ENCODE data around the gene PCYOX1L.

PCYOX1L gene, protein sequence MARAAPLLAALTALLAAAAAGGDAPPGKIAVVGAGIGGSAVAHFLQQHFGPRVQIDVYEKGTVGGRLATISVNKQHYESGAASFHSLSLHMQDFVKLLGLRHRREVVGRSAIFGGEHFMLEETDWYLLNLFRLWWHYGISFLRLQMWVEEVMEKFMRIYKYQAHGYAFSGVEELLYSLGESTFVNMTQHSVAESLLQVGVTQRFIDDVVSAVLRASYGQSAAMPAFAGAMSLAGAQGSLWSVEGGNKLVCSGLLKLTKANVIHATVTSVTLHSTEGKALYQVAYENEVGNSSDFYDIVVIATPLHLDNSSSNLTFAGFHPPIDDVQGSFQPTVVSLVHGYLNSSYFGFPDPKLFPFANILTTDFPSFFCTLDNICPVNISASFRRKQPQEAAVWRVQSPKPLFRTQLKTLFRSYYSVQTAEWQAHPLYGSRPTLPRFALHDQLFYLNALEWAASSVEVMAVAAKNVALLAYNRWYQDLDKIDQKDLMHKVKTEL

GRCh38 chr5:149357370-149358293 lies at the start of gene PCYOX1L:
Gene PCYOX1L (plus strand): TSS chr5:149358046. CDS start chr5:149358069, 23 bp downstream.
- DNase-seq: peak; percentile 93

GRCh38 chr5:149309354-149309753 lies 48.5 kb upstream of the PCYOX1L start:
- no peak for DNase-seq

GRCh38 chr5:149310488-149310887 lies 47.4 kb upstream of the PCYOX1L start:
- no peak for DNase-seq

- no peak for DNase-seq
Measured at GRCh38 chr5:149310947-149311658, 46.7 kb upstream of the PCYOX1L start.

- no peak for DNase-seq
Measured at GRCh38 chr5:149313151-149313841, 44.5 kb upstream of the PCYOX1L start.

- no peak for DNase-seq
Measured at GRCh38 chr5:149314571-149315111, 43.2 kb upstream of the PCYOX1L start.

DNA sequence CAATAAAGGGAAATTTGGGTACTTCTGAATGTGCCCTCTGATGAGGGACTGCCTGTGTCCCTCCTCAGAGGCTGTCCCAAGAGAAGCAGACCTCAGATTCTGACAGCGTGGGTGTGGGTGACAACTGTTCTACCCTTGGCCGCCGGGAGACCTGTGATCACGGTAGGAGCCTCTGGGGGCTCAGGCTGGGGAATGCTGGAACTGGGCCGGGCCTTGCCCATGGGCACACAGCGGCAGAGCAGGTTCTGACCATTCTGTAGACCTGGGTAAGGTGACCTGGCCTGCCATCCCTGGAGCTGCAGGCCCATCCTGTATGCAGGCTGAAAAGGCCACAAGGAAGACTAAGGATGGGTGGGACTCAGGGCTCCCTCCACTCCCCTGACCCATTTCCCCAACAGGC lies 42.1 kb upstream of the PCYOX1L start:
- no peak for DNase-seq

DNA sequence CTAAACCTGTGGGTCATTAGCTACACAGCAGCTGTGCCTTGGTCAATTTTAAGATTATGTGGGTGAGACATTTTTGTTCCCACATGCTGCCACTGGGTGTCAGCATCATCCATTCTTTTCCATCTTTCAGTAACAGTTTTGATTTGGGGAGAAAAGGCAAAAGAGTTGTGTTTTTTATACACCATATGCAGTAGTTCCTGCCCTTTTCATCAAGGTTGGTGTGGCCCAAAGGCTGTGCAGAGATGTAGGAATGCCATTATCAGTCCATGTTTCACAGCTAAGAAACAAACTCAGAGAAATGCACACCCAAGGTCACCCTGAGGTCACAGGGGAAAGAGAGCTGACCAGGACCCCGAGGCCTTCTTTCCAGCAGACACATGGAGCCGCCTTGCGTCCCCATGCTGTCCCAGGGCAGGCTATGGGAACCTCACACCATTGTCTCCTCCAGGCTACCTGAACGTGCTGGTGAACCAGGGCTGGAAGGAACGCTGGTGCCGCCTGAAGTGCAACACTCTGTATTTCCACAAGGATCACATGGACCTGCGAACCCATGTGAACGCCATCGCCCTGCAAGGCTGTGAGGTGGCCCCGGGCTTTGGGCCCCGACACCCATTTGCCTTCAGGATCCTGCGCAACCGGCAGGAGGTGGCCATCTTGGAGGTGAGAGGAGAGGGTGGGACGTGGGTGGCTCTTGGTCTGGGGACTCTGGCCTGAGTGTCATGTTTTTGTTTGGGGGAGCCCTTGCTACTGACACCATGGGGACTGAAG lies 40.4 kb upstream of the PCYOX1L start:
- no peak for DNase-seq

DNA sequence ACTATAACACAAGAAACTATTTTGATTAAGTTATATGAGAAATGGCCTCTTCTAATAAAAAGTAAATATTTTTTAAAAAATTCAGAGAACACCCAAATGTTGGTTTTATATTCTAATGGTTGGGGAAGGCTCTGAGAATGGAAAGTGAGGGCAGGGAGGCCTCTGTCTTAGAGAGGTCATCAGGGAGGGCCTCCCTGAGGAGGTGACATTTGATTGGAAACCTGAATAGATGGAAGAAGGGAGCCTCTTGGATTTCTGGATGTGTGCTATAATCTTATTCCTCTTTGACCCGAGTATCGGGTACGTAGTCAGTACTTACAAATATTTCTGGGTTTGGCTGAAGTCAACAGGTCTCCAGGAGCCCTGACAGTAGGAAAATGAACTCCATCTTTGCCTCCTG lies 38.7 kb upstream of the PCYOX1L start:
- DNase-seq: no peak

- DNase-seq: no peak
Measured at GRCh38 chr5:149320791-149321330, 37.0 kb upstream of the PCYOX1L start.

- no peak for DNase-seq
Measured at GRCh38 chr5:149322518-149322917, 35.3 kb upstream of the PCYOX1L start.

DNA sequence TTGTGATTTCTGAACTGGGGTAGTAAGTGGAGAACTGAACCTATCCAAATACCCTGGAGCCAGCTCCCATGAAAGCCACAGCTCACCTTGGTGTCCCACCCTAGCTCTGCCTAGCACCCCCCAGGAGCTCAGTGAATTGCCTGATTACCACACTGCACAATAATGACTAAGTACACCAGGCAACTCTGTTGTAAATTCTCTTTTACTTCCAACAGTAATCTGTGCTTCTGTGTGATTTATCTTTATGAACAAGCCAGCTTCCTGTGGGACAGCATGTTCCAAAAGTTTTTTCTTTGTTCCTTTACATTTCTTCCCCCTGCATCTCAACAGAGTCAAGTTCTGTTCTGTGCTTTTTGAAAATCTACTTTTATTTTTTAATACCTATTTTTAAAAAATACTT lies 34.6 kb upstream of the PCYOX1L start:
- DNase-seq: no peak

DNA sequence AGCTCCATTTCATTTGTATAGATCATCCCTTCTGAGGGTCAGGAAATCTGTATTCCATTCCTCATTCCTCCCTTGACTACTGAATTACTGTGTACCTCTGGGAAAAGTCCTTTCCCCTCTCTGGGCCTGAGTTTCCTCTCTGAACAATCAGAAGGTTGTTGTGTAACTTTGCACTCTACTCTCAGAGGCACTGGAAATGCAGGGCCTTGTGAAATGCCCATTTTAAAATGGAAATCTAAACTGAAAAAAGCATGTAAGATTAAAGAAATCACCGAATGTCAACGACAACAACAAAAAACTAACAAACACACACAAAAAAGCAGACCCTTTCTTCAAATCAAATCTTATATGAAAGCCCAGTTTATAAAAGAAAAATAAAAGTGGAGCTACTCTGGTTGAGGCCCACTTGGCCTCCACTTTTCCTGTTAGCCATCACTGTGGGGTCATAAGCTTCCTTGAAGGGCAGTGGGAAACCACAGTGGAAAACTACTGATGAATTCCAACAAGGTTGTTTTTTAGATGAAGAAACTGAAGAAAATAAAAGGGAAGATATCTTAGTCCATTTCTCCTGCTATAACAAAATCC lies 34.1 kb upstream of the PCYOX1L start:
- DNase-seq: no peak

DNA sequence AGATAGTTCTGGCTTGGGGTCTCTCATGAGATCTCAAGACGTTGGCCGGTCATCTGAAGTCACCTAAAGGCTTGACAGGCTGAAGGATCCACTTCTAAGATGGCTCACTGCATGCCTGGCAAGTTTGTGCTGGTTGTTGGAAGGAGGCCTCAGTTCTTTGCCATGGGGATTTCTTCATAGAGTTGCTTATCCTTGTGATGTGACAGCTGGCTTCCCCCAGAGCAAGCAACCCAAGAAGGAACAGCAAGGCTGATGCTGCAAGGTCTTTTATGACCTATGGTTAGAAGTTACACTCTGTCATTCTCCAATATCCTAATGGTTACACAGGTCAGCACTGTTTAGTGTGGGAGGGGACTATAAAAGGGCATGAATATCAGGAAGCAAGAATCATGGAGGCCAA lies 33.2 kb upstream of the PCYOX1L start:
- no peak for DNase-seq

DNA sequence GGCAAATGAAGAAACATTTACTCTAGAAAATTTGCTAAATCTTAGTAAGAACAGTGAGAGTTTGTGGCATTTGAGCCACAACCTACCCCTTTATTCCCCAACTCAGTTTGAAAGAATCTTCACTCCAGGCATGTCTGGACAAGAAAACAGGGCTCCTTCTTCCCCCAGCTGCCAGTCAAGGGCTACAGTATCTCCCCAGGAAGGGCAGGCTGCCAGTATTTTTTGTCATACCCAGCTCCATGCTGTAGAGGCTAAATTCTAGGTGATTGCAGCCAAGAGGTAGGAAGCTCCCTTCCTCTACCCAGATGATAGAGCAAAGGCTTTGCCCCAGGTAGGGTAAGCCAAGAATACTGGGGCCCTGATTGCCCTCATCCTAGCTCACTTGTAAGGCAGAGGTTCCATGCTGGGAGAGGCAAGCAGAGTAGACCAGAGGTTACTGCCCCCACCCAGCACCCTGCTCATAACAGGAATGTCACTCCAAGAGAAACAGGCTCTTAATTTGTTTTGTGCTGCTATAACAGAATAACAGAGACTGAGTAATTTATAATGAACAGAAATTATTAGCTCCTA lies 32.6 kb upstream of the PCYOX1L start:
- DNase-seq: no peak

DNA sequence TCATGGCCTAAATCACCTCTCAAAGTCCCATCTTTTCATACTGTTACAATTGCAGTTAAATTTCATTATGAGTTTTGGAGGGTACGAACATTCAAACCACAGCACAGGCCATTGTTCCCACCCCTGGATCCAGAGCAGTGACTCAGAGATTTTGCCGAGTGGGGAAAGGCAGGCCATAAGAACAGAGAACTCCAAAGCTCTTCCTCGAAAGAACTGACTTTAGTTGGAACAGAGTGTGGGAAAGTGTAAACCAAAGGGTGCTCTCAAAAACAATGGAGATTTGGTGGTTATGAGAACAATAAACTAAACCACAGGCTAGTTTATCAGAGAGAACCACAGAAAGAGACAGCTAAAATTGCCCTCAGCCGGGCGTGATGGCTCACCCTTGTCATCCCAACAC lies 32.0 kb upstream of the PCYOX1L start:
- no peak for DNase-seq

- no peak for DNase-seq
Measured at GRCh38 chr5:149326611-149327010, 31.2 kb upstream of the PCYOX1L start.

DNA sequence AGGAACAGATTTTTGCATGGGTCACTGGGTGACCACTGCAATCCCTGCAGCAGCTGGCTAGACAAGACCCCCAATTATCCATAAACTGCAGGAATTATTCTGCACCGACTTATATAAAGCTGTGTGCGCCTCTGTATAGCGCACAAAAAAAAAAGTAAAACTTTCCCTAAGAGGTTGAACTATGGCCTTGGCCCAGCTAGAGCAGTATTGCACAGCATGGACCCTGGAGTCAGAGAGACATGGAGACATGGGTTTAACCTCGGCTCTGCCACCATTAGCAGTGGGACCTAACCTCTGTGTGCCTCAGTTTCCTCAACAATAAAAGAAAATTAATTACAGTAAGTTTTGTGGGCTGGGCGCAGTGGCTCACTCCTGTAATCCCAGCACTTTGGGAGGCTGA lies 29.7 kb upstream of the PCYOX1L start:
- no peak for DNase-seq

GRCh38 chr5:149333711-149334443 lies 24.0 kb upstream of the PCYOX1L start:
- DNase-seq: no peak

DNA sequence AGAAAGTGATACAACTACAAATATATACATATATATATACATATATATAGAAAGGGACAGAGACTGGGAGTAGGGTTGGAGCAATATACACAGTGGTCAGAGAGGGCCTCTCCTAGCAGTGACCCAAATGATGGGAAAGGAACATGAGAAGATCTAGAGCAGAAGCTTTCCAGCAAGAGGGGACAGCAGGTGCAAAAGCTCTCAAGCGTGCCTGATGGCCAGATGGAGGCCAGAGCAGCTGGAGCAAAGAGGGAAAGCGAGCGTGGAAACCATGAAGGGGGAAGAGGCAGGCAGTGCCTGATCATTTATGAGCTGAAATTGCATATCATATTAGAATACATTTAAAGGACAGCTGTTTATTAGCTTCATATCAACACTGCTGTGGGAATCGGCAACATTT lies 20.1 kb upstream of the PCYOX1L start:
- no peak for DNase-seq

Measured in activated CD8-positive, alpha-beta memory T cell treated with anti-CD3 and anti-CD28 coated beads for 24 hours (primary cell).